ENCODE data around the gene TACO1.

GRCh38 chr17:63626551-63627180, 26.0 kb downstream of the TACO1 start:
- TF ChIP-seq POLR2A (IDR thresholded peaks at IDR 0.05) (no peak), POLR2AphosphoS5 (IDR thresholded peaks at IDR 0.05) (no peak), CTCF (IDR thresholded peaks at IDR 0.05 in 8 of 11, conservative IDR thresholded peaks at IDR 0.05 in 3 of 11) (no peak)
